Measurements from ENCODE around the gene WHRN.

WHRN gene

DNA sequence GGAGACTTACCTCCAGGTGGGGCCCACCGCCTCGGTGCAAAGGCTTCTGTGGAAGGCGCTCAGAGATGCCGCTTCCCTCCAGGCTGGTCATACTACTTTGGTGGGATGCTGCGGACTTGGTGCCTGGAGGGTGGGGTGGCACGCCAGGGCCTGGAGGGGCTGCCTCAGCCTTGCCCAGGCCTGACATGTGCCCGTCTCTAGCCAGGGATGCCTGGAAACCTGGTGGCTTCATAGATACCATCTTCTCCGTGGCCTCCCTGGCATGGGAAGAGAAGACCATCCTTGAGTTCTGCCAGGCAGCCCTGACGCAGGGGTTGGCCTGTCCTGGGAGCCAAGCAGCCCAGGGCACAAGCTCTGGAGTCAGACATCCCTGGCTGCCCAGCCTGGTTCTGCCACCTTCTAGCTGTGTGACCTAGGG is 147.4 kb downstream of the WHRN start:
- DNase-seq = no peak

DNA sequence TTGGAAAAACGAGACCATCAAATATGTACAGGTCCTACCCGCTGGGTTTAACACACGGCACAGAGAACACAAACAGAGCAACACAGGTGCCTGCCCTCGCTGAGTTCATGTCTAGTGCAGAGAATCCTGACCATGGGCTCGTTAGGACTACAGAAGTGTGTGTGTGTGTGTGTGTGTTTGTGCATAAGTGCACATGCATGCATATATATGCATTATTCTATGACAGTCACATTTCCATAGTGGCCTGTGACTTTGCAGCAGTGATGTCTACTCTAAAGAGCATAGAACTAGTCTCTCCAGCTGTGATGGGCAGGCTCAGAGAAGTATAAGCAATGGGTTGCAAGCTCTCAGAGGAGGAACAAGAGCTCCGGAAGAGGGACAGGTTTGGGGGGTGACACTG is 147.9 kb downstream of the WHRN start:
- no peak for DNase-seq

GRCh38 chr9:114356792-114357191 is 148.5 kb downstream of the WHRN start:
- DNase-seq = no peak

DNA sequence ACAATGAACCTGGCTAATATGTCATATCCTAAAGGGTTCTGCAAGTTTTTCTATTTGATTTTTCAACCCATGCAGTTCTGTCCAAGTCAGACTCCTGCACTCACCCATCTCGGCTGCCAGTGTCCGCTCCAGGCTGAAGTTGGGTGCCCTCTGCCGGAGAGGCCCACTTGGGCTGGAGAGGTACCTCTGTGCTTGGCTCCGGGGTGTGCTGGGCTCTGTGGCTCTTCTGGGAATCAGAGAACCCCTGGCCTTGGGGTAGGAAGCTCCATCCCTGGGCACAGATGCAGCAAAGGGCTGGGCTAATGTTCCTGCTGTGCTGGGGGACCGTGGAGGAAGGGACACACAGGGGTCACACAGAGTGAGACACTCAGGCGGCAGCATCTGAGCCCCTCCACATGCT is 149.5 kb downstream of the WHRN start:
- DNase-seq = no peak
